H4 (cell line): ENCODE measurements around the gene MRPS21. TPM values are rescaled to one million over a fixed set of nuclear protein-coding genes. Genes with fewer than 3 reads are reported as not detected.
A peak's percentile ranks its signal among the peaks of the same experiment; 100 is the strongest.
"Not testable (repeated sequence)": the region's sequence is repeated elsewhere in the genome, so short reads cannot be mapped to it uniquely, and the experiment has no call there.

Experiments
- DNase-seq: peaks from one replicate; pipeline ENCODE4 v3.0.0-alpha.2; 2015; ENCODE audit warnings: low spot score
- total RNA-seq: library from RNA; depleted of rRNA; stranded (reverse); fragments of >200 nt; shearing (Covaris generic); gene quantifications from 2 replicates; pipeline ENCODE4 v1.2.3, GENCODE V29; 2014

MRPS21 gene
- total RNA-seq, 1 experiment from 2014 or later, result 36.6 TPM

DNA sequence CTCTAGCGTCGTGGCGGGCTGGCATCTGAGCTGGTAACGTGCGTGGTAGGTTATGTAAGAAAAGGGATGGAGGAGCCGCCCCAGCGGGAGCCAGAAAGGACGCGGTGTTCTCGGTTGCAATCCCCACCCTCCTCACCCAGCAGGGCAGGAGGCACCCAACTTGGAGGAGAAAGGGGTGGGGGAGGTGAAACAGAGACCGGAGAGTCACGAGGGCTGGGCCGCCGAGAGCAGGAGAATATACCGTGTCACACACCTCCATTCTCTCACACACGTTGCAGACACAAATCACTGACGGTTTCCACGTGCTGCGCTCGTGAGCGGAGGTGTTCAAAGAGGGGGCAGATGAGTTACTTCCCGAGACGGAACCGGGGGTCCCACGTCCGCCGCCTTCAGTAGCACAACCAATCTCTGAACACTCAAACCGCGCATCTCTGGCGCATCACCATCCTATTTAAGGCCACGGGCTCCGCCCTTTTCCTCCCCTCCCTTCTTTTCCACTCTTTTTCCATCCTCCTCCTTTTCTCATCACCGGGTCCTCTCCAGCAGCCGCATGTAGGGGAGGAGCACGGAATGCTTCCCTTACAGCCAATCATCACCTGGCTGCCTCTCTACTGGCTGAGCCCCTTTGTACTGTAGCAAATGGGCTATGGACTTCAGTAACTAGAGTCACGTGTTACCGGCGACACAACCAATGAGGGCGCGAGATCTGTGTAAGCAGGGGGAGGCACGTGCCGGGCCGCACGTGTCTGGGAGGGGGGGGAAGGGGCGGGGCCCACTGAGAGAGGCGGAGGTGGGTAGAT lies 11.7 kb upstream of the MRPS21 start, which contains the start of gene CIART:
TSS of gene CIART (plus strand) at position 797 of the 800 bp plus-strand sequence. CDS start 714 bp downstream, outside the sequence.
- peak; percentile 100 for DNase-seq

DNA sequence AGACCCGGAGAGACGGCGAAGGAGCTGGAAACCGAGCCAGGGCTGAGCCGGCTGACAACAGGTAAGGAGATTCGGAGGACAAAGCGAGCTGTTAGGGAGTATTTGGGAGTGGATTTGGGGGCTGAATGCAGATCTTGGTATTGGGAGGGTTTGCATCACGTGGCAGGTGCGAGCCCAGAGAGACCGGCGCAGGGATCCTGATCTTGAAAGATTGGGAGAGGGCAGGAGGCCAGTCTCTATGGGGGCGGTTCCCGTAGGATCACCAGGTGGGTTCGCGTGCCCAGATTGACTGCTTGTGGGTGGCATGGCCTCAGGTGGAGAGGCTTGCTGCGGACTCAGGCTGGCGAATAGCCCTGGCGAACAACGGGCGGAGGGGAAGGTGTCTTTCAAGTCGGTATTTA lies 11.1 kb upstream of the MRPS21 start:
- no peak for DNase-seq

DNA sequence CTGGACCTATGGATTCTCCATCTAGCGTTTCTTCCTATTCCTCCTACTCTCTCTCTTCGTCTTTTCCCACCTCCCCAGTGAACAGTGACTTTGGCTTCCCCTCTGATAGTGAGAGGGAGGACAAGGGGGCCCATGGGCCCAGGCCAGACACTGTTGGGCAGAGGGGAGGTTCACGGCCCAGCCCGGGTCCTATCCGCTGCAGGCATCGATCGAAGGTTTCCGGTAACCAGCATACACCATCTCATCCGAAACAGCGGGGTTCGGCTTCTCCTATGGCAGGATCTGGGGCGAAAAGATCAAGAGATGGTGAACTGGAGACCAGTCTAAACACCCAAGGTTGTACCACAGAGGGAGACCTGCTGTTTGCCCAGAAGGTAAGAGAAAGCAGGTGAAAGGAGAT lies 10.4 kb upstream of the MRPS21 start:
- no peak for DNase-seq

DNA sequence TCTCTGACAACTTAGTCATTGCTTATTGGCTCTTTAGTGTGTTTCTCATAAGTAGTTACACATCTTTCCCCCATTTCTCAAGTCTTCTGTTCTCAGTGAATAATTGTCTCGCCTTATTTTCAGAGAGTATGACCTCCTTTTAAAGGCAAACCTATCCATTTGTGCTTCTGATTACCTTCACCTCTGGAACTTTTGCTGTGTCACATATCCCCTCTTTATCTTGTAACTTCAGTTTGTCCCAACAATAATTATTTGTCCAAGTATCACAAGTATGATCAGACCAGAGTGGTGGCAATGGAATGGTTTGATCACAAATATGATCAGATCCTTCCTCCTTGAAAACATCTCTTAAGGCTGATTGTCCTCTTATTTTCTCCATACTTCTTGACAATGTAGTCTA lies 5.3 kb upstream of the MRPS21 start:
- no peak for DNase-seq

DNA sequence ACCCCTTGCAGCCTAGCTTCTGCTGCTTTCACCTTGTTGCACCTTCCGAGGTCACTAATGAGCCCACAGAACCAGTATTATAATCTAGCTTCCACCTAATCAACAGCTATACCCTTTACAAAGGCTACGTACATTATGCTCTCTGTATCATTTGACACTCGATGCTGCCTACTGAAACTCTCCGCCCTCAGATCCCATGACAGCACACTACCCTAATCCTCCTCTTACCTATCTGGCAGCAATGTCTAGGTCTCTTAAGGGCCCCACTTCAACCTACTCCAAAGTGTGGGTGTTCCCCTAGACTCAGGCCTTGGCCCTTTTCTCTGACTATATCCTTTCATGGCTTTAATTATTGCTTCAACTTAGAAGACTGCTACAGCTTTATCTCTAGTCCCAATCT lies 4.8 kb upstream of the MRPS21 start:
- no peak for DNase-seq

DNA sequence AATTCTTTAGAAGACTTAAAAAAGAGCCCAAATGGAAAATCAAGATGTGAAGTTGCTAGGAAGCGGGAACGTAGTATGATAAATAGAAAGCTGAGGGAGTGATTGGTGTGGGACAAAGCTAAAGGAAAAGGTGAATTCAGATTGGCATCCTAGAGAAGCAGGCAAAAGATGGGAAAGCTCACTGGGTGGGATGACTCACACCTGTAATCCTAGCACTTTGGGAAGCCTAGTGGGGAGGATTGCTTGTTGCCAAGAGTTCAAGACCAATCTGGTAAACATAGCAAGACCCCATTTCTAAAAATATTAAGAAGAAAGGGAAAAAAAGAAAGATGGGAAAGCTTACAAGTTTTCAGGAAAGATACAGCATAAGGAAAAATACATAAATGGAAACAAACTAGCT lies 1.8 kb downstream of the MRPS21 start:
- no peak for DNase-seq

DNA sequence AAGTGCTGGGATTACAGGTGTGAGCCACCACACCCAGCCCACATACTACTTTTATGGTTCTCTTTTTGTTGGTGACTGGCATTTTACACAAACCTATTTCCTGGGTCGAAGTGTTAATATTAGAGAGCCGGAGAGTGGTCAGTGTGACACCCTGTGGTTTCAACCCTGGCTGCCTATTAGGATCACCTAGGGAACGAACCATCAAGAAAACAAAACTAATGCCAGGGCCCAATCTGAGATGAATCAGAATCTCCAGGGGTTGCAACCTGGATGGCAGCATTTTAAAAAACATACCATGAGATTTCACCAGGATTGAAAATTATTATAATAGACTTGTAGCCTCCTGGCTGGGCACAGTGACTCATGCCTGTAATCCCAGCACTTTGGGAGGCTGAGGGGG lies 6.1 kb downstream of the MRPS21 start:
- DNase-seq, result no peak

DNA sequence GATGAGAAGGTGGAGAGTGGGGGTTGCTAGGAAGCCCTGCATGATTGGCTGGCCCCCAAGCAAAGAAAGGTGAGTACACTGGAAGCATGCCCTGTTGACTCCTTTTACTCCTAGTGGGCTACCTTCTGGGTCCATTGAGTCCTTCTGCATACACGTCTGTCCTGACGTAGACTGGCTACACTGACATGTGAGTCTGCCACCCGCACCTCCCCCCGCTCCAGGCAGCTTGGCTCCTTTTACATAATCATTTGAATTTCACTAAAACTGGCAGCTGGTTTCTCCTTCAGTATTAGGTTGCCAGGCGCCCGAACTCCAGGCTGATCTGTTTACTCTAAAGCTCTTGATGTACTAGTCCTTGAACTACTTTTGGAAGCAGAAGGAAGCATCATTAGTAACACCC lies 8.7 kb downstream of the MRPS21 start:
- no peak for DNase-seq

DNA sequence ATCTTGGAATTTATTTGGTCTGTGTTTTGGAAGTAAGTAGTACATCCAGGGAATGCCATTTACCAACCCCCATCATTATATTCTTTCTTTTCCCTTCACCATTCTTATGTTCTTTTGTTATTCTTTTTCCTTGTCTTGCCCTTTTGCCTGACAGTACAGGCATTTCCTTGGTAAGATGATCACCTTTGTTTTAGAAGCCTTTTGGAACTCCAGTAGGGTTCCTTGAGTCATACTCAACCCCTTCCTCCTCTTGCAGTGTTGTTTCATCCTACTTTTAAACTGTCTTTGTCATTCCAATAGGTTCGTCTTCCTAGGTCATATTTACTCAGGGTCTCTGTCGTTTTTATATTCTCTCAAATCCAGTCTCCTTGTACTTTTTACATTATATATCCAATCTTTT lies 9.2 kb downstream of the MRPS21 start:
- DNase-seq, result no peak

DNA sequence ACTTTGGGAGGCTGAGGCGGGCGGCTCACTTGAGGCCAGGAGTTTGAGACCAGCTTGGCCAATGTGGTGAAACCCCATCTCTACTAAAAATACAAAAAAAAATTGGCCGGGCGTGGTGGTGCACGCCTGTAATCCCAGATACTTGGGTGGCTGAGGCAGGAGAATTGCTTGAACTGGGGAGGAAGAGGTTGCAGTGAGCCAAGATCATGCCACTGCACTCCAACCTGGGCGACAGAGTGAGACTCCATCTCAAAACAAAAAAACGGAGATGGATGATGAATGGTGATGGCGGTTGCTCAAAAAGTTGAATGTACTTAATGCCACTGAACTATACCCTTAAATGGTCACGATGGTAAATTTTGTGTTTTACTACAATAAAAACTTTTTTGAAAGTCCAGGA lies 14.9 kb downstream of the MRPS21 start:
- DNase-seq, result not testable (repeated sequence)

DNA sequence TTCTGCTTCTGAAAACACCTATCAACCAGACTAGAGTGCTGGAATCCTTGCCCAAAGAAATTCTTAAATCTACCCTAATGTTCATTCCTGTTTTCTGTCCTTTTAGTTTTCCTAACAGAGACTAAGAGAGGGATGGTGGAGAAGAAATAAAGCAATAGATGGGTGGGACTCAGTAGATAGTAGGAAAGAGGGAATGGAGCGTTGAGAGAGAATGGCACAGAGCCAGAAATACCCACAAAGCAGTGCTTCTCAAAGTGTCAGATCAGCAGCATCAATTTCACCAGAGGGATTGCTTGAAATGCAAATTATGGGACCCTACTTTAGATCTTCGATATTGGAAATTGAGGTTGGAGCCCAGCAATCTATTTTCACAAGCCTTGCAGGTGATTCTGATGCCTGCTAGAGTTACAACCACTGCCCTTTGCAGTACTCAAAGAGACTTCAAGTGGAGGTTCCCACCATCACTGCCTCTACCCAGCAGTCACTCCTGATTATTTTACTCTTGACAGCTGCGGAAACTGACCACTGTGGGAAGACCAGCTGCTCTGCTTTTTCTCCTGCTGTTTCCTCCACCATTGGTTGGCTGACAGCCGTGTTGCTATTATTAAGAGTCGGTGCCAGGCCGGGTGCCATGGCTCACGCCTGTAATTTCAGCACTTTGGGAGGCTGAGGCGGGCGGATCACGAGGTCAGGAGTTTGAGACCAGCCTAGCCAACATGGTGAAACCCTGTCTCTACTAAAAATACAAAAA lies 16.3 kb downstream of the MRPS21 start:
- DNase-seq, result no peak

DNA sequence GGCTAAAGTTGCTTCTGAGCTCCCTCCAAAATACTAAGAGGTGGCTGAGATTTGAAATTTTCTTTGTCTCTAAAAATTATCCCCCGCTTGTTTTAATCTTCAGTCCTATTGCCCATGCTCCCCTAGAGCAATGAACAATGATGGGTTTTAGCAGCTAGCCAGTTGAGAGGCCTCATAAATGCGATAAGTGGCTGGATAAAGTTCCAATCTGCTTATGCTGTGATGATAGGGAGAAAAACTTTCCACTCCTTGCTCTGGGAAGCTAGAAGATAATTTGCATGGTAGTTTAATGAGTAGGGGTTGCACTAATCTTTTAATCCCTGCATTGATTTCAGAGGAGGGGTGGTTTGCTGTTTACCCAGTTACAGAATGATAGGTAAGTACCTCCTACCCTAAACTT lies 18.1 kb downstream of the MRPS21 start:
- DNase-seq, result no peak

DNA sequence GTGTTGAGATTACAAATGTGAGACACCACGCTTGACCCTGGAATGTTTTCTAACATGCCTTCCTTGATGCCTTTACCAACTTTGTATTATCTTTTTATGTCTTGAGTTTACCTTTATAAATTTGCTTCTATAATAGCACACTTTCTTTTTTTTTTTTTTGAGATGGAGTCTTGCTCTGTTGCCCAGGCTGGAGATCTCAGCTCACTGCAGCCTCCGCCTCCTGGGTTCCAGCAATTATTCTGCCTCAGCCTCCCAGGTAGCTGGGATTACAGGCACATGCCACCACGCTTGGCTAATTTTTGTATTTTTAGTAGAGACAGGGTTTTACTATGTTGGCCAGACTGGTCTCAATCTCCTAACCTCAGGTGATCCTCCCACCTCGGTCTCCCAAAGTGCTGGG lies 21.0 kb downstream of the MRPS21 start:
- not testable (repeated sequence) for DNase-seq

DNA sequence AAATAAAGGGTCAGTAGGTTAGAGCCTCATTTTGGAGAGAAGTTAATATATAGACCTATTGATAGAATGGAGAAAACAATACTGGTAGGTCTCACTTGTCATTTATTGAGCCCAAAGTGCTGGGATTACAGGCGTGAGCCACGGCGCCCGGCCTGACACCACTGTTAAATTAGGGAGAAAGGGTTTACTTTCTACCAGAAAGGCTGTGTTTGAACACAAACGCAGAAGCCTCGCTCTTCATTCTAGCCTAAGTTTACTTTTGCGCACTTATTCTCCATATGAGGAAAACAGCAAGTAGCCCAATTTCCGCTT lies 27.0 kb downstream of the MRPS21 start:
- DNase-seq, result no peak

DNA sequence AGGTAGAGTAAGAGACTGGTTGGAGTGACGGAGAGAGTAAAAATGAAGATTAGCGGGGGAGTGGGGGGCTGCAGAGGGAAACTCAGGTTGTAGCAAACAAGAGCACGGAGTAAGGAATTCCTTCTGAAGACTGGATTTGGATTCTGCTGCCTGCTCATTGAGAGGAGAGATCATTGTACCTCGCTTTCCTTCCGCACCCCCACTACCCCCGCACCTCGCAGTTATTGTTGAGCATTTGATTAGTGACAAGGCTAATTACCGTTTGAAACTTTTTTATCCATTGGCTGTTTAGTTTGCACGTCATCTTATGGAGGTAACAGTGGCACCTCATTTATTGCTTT lies 28.1 kb downstream of the MRPS21 start:
- DNase-seq, result no peak

DNA sequence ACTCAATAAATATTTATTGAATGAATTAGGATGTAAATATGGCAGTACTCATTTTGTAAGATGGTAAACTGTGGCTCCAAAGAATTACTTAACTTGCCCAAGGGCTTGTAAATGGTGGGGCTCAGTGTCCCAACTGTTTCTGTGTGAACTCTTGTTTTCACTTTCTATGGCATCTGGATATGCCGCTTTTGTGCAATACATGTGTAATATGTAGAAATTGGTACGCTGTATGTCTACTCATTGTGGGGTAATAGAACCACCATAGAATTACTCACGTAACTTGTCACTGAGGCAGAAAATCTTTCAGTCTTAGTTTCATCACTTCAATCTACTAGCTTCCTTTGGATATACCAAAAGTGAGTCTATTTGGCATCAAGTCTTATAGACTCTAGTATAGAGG lies 28.6 kb downstream of the MRPS21 start:
- DNase-seq, result no peak

DNA sequence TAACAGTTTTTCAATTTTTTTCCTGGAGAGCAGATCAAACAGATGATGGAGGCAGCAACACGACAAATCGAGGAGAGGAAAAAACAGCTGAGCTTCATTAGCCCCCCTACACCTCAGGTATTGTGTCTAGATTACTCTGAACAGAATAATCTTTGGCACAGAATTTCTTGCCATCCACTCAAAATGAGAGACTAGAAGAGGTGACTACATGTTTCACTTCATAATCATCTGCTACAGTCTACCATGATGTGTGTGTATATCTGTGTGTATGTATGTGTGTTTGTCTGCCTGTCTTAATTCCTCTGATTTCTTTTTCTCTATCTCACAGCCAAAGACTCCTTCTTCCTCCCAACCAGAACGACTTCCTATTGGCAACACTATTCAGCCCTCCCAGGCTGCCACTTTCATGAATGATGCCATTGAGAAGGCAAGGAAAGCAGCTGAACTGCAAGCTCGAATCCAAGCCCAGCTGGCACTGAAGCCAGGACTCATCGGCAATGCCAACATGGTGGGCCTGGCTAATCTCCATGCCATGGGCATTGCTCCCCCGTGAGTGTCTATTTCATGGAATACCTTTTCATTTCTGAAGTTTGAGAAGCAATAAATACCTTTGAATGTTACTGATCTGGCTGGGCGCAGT lies 39.1 kb downstream of the MRPS21 start:
- DNase-seq, result no peak

DNA sequence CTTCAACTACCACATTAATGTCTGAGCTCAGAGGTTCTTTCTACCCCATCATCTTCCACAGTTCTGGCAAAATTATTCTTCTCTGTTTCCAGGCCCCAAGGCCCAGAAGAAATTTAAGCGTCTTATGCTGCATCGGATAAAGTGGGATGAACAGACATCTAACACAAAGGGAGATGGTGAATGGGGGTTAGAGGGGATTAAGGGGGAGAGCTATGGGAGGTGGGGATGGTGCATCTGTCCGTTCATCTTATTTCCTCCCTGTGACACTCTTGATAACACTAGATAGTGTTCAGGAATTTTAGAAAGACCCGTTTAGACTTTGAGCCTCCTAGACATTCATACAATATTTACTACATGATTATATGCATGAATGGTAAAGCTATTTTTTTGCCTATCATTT lies 52.7 kb downstream of the MRPS21 start:
- no peak for DNase-seq

DNA sequence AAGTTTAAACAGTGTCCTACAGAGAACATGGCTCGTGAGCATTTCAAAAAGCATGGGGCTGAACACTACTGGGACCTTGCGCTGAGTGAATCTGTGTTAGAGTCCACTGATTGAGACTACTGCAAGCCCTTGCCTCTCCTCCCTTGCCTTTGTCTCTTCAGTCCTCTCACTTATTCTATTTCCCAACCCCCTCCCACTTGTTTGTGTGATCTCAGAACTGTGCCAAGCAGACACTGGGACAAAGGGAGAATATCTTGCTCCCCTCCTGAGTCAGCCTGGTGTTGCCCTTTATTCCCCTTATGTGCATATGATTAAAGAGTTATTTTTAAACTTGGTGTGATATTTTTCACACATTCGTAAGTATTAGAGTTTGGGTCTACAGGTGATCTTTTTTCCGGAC lies 59.2 kb downstream of the MRPS21 start:
- no peak for DNase-seq
